Measurements from ENCODE around the gene SBK2.
"Not testable (repeated sequence)": the region's sequence is repeated elsewhere in the genome, so short reads cannot be mapped to it uniquely, and the experiment has no call there.

SBK2 gene

GRCh38 chr19:55536951-55537740, at the start of gene SBK2:
SBK2 (minus strand) TSS chr19:55537133; CDS start chr19:55536294, 839 bp downstream.
- FAIRE-seq: no peak

DNA sequence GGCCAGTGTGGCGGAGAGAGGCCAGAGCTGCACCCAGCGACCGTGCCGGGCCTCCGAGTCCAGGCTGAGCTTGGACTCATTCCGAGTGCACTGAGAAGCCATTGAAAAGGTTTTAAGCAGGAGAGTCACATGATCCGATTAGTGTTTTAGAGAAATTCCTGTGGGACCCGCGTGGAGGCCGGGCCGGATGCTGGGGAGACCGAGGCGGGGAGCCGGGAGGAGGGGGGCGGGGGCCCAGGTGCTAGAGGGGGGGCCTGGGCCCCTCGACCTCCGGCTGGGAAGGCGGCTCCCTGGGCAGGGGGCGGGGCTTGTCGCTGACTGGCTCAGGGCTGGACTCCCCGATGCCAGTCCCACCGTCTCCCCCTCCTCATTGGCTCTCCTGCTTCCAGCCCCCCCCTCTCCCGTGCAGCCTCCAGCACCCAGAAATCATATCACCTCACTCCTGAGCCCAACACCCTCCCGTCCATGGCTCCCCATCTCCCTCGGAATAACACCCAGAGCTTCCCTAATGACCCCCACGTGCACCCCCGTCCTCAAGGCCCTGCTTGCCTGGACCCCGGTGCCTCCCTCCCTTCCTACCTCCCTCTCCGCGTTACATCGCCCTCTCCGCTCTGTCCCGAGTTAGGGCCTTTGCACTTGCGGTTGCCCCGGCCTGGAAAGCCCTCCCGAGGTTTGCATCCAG, 48.9 kb upstream of the SBK2 start:
- no peak for FAIRE-seq

- FAIRE-seq: no peak
These were observed 47.9 kb upstream of the SBK2 start for GRCh38 chr19:55584871-55585270.

DNA sequence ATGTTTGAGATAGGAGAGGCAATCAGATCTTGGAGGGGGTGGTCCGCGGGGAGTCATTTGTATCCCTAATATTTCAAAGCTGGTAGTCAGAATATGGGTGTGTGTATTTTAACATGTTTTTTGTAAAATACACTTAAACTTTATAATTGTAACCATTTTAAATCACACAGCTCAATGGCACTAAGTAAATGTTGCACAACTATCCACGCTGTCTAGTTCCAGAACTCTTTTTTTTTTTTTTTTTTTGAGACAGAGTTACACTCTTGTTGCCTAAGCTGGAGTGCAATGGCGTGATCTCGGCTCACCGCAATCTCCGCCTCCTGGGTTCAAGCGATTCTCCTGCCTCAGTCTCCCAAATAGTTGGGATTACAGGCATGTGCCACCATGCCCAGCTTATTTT, 47.0 kb upstream of the SBK2 start:
- not testable (repeated sequence) for FAIRE-seq

DNA sequence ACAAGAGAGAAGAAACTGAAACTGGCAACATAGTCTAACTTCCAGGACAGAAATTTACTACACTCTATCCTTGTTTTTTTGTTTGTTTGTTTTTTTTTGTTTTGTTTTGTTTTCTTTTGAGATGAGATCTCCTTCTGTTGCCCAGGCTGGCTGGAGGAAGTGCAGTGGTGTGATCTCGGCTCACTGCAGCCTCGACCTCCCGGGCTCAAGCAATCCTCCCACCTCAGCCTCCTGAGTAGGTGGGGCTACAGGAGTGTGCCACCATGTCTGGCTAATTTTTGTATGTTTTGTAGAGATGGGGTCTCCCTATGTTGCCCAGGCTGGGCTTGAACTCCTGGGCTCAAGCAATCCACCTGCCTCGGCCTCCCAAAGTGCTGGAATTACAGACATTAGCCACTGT, 45.4 kb upstream of the SBK2 start:
- not testable (repeated sequence) for FAIRE-seq

- no peak for FAIRE-seq
These were observed 44.9 kb upstream of the SBK2 start for GRCh38 chr19:55581823-55582223.

GRCh38 chr19:55581145-55581822, 44.4 kb upstream of the SBK2 start:
- FAIRE-seq: no peak

- FAIRE-seq: no peak
These were observed 43.8 kb upstream of the SBK2 start, which contains the start of gene ZNF579 for GRCh38 chr19:55580628-55581144. ZNF579 (minus strand) TSS chr19:55580848; CDS start chr19:55579639, 1,209 bp downstream.

- no peak for FAIRE-seq
These were observed 43.1 kb upstream of the SBK2 start for GRCh38 chr19:55579766-55580621.

DNA sequence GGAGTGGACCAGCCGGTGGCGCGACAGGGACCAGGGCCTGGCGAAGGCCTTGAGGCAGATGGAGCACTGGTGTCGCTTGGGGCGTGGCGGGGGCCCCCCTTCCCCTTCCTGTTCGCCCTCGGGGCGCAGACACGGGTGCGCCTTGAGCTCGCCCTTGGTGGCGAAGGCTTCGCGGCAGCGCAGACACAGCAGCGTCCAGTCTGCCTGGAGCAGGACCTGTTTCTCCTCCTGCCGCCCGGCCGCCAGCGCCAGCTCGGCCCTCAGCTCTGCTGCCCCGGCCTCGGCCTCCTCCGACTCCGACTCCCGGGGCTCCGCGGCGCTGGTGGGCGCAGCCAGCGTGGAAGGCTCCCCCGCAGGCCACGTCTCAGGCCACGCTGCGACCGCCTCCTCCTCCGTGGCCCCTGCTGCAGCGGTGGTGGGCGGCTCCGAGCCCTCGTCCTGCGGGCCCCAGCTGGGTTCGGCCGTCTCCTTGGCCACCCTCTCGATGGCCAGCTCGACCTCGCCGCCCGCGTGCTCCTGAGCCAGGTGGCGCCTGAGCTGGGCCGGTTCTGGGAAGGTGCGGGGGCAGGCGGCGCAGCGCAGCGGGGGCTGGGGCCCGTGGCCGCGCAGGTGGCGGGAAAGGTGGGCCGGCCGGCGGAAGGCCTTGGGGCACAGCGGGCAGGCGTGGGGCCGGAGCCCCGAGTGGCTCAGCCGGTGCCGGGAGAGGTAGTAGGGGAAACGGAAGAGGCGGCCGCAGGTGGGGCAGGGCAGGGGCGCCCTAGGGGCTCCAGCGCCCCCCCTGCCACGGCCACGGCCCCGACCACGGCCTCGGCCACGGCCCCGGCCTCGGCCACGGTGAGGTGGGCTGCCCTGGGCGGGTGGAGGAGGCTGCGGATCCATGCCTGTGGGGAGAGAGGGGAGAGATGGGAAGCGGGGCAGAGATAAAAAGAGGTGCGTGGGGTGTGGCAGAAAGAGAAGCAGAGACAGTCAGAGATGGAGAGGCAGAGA, 42.1 kb upstream of the SBK2 start:
- FAIRE-seq: no peak

DNA sequence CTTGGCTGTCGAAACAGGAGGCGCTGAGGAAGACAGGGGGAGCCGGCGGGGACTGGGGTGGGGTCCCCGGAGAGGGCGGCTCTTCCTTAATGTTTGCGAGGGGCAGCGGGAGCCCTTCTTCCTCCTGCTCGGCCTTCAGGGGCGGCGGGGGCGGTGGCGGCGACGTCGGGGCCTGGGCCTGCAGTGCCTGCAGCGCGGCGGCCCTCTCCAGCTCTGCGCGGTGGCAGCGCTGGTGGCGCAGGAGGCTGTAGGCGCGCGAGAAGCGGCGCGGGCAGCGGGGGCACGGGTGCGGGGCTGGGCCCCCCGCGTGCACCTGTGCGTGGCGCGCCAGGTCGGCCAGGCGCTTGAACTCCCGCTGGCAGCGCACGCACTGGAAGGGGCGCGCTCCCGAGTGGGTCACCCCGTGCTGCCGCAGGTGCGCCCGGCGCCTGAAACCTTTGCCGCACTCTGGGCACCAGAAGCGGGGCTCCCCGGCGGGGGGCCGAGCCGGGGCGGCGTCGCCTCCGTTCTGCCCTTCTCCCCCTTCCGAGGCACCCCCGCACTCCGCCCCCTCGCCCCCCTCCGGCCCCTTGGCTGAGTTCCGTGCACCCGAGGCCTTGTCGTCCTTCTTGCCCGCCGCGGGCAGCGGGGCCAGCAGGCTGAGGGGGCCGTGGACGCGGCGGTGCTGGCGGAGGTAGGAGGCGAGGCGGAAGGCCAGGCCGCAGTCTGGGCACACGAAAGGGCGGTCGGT, 41.3 kb upstream of the SBK2 start:
- FAIRE-seq: no peak

- no peak for FAIRE-seq
These were observed 39.8 kb upstream of the SBK2 start for GRCh38 chr19:55576746-55577145.

GRCh38 chr19:55573929-55574328, 37.0 kb upstream of the SBK2 start:
- not testable (repeated sequence) for FAIRE-seq

GRCh38 chr19:55569477-55569876, 32.5 kb upstream of the SBK2 start:
- not testable (repeated sequence) for FAIRE-seq

- no peak for FAIRE-seq
These were observed 30.9 kb upstream of the SBK2 start for GRCh38 chr19:55567708-55568328.

GRCh38 chr19:55566823-55567222, 29.9 kb upstream of the SBK2 start:
- FAIRE-seq: no peak

DNA sequence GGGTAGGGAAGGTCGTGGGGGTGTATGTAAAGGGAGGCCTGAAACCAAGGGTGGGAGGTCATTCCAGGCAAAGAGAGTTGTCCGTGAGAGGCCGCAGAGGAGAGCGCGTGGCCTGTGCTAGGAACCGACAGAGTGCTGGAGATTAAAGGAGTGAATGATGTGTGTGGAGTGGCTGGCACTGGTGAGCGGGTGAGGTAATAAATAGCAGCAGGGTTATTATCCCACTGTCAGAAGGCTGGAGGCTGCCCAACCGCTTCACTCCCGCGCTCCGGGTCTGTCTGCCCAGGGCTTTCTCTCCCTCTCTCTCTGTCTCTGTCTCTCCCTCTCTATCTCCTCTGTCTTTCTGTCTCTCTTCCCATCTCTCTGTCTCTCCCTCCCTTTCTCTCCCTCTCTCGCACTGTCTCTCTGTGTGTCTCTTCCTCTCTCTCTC, 26.3 kb upstream of the SBK2 start:
- FAIRE-seq: no peak

- FAIRE-seq: no peak
These were observed 22.8 kb upstream of the SBK2 start for GRCh38 chr19:55559684-55560083.

- no peak for FAIRE-seq
These were observed 17.8 kb upstream of the SBK2 start for GRCh38 chr19:55554741-55555152.

DNA sequence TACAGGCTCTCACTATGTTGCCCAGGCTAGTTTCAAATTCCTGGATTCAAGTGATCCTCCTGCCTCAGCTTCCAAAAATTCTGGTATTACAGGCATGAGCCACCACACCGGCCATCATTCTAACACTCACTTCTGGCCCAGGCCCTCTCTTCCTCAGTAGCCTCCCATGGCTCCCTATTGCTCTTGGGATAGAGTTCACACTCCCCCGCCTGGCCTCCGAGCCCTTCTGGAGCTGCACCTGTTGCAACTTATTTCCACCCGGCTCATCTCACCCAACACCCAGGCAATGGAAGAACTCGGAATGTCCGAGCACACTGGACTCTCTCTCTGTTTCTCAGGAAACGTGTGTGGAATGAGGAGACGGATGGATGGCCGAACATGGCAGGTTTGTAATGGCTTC, 17.4 kb upstream of the SBK2 start:
- no peak for FAIRE-seq

All from A204.1 (cell line).